ENCODE measurements around the gene KCTD1. TPM values are rescaled to one million over a fixed set of nuclear protein-coding genes. Genes with fewer than 3 reads are reported as not detected.

Gene KCTD1
- total RNA-seq, 1 donor from 2014 or later: 6.4 TPM

DNA sequence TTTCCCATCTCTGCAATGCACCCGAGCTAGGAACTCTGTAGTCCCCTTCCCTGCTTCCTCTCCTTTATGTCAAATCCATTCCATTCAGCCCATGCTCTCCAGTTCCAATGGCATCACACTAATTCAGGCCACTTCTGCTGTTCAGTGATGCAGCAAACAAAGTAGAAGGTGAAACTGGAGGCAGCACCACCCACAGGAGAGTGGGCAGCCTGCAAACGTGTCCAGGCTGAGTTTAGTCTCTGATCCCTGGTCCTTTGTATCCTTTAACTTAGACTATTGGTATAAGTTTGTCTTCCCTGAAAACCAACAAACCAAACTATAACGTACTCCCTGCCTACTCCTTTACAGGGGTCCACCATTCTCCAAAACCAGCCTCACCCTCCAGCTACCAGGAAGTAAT is 14.7 kb upstream of the KCTD1 start:
- DNase-seq: no peak
- no peaks in the 10 kb centered on the region for H3K36me3 ChIP-seq
- no peak overlapping the region for H3K27ac ChIP-seq (replicated peaks)
- no peak overlapping the region for H3K4me3 ChIP-seq
- intact Hi-C loops (cut with micrococcal nuclease): no loop called here
- no peaks in the 10 kb centered on the region for H3K4me1 ChIP-seq
- TF ChIP-seq, protein P1, sequence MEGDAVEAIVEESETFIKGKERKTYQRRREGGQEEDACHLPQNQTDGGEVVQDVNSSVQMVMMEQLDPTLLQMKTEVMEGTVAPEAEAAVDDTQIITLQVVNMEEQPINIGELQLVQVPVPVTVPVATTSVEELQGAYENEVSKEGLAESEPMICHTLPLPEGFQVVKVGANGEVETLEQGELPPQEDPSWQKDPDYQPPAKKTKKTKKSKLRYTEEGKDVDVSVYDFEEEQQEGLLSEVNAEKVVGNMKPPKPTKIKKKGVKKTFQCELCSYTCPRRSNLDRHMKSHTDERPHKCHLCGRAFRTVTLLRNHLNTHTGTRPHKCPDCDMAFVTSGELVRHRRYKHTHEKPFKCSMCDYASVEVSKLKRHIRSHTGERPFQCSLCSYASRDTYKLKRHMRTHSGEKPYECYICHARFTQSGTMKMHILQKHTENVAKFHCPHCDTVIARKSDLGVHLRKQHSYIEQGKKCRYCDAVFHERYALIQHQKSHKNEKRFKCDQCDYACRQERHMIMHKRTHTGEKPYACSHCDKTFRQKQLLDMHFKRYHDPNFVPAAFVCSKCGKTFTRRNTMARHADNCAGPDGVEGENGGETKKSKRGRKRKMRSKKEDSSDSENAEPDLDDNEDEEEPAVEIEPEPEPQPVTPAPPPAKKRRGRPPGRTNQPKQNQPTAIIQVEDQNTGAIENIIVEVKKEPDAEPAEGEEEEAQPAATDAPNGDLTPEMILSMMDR (IDR thresholded peaks at IDR 0.05; ENCODE audit: borderline replicate concordance): no peak
- peaks cover 8% of the 10 kb centered on the region for H3K9me3 ChIP-seq (replicated peaks)
- no peaks in the 10 kb centered on the region for H3K27me3 ChIP-seq (ENCODE audit: low read depth)

DNA sequence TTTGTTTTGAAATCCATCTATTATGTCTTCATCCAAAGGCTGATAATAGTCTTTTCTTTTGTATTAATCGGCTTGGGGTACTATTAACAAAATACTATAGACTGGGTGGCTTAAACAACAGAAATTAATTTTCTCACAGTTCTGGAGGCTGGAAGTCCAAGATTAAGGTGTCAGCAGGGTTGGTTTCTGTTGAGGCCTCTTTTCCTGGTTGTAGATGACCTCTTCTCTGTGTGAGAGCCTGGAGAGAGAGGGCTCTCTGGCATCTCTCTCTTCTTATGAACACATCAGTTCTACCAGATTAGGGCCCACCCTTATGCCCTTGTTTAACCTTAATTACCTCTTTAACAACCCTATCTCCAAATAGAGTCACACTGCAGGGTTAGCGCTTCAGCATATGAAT is 14.2 kb upstream of the KCTD1 start:
- no peaks in the 10 kb centered on the region for H3K36me3 ChIP-seq
- TF ChIP-seq, protein P1 (IDR thresholded peaks at IDR 0.05; ENCODE audit: borderline replicate concordance): no peak
- no peak overlapping the region for H3K4me3 ChIP-seq
- H3K27ac ChIP-seq (replicated peaks): no peak overlapping the region
- H3K4me1 ChIP-seq: no peaks in the 10 kb centered on the region
- DNase-seq: no peak
- intact Hi-C loops (cut with micrococcal nuclease): no loop called here
- H3K27me3 ChIP-seq (ENCODE audit: low read depth): no peaks in the 10 kb centered on the region
- peaks cover 8% of the 10 kb centered on the region for H3K9me3 ChIP-seq (replicated peaks)

DNA sequence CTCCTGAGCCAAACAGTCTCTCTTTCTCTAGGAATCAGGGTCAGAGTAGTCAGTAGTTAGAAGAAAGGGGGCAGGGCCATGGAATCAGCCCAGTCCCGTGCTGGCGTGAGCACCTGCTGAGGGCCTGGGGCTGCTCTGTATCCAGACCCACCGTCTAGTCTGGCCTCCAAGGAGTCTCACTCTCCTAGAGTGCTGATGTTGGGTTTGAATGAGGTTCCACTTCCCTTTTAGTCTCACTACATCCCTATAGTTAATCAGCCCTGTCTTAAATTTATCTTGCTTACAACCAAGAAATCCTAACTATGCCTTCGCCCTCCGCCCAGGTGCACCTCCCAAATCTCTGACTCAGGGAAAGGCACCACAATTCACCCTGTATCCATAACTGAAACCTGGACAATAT is 13.4 kb upstream of the KCTD1 start:
- no peak overlapping the region for H3K4me3 ChIP-seq
- intact Hi-C loops (cut with micrococcal nuclease): no loop called here
- no peaks in the 10 kb centered on the region for H3K27me3 ChIP-seq (ENCODE audit: low read depth)
- H3K27ac ChIP-seq (replicated peaks): no peak overlapping the region
- TF ChIP-seq, protein P1 (IDR thresholded peaks at IDR 0.05; ENCODE audit: borderline replicate concordance): no peak
- H3K4me1 ChIP-seq: no peaks in the 10 kb centered on the region
- no peaks in the 10 kb centered on the region for H3K36me3 ChIP-seq
- H3K9me3 ChIP-seq (replicated peaks): peaks cover 8% of the 10 kb centered on the region
- no peak for DNase-seq

DNA sequence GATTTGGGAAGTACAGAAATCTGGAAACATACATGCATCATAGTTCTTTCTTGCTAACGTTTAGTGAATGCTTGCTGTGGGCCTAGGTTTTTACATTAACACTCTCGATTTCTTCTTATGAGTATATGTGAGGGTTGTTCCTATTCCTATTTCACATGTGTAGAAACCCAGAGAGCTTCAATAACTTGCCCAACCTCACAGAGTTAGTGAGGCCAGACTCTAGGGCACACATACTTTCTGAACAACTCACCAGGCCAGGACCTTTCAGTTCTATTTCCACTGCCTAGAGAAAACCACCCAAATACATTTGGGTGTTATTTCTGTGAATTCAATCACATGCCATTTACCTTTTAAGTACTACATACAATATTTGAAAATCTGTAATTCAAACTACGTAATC is 8.2 kb upstream of the KCTD1 start:
- DNase-seq: no peak
- Histone ChIP-seq H3K27me3 (ENCODE audit: low read depth) (peaks cover 22% of the 10 kb centered on the region), H3K27ac (replicated peaks) (no peak overlapping the region), H3K4me3 (no peak overlapping the region), H3K4me1 (no peaks in the 10 kb centered on the region), H3K36me3 (no peaks in the 10 kb centered on the region), H3K9me3 (replicated peaks) (no peaks in the 10 kb centered on the region)
- intact Hi-C loops (cut with micrococcal nuclease): no loop called here
- TF ChIP-seq, protein P1 (IDR thresholded peaks at IDR 0.05; ENCODE audit: borderline replicate concordance): no peak

DNA sequence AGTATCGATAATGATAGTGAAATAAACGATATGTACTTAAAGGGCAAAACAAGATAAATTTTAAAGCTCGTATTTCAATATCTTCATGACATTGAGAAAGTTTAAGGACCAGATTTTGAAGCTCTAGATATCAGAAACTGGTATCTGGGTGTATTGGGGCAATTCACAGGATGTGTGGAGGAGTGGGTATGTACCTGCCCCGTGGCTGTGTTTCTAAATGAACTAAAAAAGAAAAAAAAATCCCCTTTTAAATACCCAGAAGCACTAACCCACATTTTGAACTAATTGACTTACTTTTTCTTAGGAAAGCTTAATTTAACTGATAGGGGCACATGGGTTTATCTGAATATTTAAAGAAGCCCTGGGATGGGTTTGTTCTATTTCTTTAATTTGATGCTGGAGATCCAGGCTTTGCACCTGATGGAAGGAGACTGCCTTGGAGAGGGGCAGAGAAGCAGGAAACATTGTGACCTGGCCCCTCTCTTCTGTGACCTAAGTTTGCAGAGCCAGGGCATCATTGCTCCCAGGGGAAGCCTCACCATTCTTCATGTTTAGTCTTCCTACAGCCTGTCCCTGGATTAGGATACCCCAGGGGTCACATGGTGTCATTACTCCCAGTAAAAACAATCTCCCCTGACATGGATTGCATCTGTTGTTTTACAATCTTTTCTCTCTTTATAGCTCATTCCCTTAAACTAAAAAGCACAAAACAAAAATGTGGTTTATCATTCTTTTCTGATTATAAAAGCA is 7.6 kb upstream of the KCTD1 start:
- no peak for DNase-seq
- Histone ChIP-seq H3K4me3 (no peak overlapping the region), H3K4me1 (peaks cover 2% of the 10 kb centered on the region), H3K27me3 (ENCODE audit: low read depth) (peaks cover 28% of the 10 kb centered on the region), H3K9me3 (replicated peaks) (no peaks in the 10 kb centered on the region), H3K36me3 (no peaks in the 10 kb centered on the region), H3K27ac (replicated peaks) (no peak overlapping the region)
- TF ChIP-seq, protein P1 (IDR thresholded peaks at IDR 0.05; ENCODE audit: borderline replicate concordance): no peak
- intact Hi-C loops (cut with micrococcal nuclease): no loop called here
